Sigmoid colon (tissue), 4 donors: Measurements from ENCODE around the gene HCN4.

Experiments
- EP300 ChIP-seq, 4 donors: sonication (generic); formaldehyde crosslinking; IDR thresholded peaks; one replicate each; pipeline ENCODE4 v1.6.1; 2017; ENCODE audit warnings: antibody characterized with exemption in 4 of 4
- POLR2AphosphoS5 ChIP-seq, 4 donors: sonication (generic); formaldehyde crosslinking; IDR thresholded peaks; one replicate each; pipeline ENCODE4 v1.6.1; 2017; ENCODE audit warnings: antibody characterized with exemption in 4 of 4
- TF ChIP-seq, protein P1 (sequence below), 4 experiments: fragments of 450-650 bp in 3 of 4; fragments of 200-600 bp in 1 of 4; IDR thresholded peaks; one replicate each; pipeline ENCODE4 v1.5.1; 2016 to 2019; ENCODE audit warnings: antibody characterized with exemption in 4 of 4, mild to moderate bottlenecking in 3 of 4, moderate library complexity in 2 of 4

DNA sequence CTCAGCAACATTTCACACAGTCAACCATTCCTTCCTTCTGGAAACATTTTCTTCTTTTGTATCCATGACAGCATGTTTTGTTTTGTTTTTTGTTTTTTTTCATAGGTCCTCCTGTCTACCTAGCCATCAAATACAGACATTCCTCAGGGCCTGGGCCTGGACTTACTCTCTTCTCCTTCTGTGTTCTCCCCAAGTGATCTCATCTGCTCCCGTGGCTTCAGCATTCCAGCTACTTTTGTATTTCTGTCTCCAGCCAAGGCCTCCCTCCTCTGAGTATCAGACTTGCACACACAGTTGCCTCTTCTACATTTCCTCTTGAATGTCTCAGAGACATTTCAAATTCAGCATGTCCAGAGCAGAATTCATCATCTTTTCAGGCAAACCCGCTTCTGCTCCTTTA is 82.4 kb downstream of the HCN4 start:
- no peak for TF ChIP-seq POLR2AphosphoS5 (IDR thresholded peaks at IDR 0.05)
- TF ChIP-seq, protein P1, sequence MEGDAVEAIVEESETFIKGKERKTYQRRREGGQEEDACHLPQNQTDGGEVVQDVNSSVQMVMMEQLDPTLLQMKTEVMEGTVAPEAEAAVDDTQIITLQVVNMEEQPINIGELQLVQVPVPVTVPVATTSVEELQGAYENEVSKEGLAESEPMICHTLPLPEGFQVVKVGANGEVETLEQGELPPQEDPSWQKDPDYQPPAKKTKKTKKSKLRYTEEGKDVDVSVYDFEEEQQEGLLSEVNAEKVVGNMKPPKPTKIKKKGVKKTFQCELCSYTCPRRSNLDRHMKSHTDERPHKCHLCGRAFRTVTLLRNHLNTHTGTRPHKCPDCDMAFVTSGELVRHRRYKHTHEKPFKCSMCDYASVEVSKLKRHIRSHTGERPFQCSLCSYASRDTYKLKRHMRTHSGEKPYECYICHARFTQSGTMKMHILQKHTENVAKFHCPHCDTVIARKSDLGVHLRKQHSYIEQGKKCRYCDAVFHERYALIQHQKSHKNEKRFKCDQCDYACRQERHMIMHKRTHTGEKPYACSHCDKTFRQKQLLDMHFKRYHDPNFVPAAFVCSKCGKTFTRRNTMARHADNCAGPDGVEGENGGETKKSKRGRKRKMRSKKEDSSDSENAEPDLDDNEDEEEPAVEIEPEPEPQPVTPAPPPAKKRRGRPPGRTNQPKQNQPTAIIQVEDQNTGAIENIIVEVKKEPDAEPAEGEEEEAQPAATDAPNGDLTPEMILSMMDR (IDR thresholded peaks at IDR 0.05): no peak
- TF ChIP-seq EP300 (IDR thresholded peaks at IDR 0.05): no peak
